LNCAP (cell line): ENCODE data around the gene UBR3.

Source experiments
- TF ChIP-seq, protein P1 (sequence below): fragments of 450-650 bp; IDR thresholded peaks from 2 replicates; pipeline ENCODE4 v1.5.1; 2017; ENCODE audit warnings: mild to moderate bottlenecking

Gene UBR3

DNA sequence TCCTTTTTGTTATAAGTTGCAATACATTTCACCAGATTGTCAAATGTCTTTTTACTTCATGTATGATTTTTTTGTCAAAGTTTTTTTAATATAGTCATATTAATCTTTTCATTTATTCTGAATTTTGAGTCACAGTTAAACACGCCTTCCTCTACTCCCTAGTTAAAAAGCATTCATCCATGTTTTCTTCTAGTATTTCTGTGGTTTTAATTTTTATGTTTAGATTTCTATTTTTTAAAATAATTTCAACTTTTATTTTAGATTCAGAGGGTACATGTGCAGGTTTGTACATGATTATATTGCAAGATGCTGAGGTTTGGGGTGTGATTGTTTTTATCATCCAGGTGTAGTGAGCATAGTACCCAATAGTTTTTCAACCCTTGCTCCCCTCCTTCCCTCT lies 204.0 kb downstream of the UBR3 start:
- TF ChIP-seq, protein P1, sequence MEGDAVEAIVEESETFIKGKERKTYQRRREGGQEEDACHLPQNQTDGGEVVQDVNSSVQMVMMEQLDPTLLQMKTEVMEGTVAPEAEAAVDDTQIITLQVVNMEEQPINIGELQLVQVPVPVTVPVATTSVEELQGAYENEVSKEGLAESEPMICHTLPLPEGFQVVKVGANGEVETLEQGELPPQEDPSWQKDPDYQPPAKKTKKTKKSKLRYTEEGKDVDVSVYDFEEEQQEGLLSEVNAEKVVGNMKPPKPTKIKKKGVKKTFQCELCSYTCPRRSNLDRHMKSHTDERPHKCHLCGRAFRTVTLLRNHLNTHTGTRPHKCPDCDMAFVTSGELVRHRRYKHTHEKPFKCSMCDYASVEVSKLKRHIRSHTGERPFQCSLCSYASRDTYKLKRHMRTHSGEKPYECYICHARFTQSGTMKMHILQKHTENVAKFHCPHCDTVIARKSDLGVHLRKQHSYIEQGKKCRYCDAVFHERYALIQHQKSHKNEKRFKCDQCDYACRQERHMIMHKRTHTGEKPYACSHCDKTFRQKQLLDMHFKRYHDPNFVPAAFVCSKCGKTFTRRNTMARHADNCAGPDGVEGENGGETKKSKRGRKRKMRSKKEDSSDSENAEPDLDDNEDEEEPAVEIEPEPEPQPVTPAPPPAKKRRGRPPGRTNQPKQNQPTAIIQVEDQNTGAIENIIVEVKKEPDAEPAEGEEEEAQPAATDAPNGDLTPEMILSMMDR: no peak

DNA sequence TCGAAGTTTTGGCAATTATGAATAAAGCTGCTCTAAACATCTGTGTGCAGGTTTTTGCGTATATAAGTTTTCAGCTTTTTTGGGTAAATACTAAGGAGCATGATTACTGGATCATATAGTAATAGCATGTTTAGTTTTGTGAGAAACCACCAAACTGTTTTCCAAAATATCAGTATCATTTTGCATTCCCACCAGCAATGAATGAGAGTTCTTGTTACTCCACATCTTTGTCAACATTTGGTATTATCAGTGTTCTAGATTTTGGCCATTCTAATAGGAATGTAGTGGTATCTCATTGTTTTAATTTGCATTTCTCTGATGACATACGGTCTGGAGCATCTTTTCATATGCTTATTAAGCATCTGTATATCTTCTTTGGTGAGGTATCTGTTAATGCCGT lies 207.3 kb downstream of the UBR3 start:
- TF ChIP-seq, protein P1: no peak

DNA sequence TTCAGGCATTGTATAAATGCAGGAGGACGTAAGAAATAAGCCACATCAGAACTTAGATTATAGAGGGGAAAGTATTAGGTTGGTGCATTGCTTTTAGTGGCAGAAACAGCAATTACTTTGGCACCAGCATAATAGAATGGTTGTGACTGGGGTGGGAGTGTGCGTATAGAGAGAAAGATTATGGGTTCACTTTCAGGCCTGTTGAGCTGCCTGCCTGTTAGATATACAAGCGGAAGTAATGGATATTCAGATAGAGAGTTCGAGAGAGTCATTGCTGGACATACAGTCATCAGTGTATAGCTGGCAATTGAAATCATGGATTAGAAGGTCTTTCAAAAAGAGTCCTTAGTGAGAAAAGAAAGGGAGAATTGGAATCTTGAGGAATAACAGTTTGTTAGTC lies 211.5 kb downstream of the UBR3 start:
- TF ChIP-seq, protein P1: no peak

DNA sequence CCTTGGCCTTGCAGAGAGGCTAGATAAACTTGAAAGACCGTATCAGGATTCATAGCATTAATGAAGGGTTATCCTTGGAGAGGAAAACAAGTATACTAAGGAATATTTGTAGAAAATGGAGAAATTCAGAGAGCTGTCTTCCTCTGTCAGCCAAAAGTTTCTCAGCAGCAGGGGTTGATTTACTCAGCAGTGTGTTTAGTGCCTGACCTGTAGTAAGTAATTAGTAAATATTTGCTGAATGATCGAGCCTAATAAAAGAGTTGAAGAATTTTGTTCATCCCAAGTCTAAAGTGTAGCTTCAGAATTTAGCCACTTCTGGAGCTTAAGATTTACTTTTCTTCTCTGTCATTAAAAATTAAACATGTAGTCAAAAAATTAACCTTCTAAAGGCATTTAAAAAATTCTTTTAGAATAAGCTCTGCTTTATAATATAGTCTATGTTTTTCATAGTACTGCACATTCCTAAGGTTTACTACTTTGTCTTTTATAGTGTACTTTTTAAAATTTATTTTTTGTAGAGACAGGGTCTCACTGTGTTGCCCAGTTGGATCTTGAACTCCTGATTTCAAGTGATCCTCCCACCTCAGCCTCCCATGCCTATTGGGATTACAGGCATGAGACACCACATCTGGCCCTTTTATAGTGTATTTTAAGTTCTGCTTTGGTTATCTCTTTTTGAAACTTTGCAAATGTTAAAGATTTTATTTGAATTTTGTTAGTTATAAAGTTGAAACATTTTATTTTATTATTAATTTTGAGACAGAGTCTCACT lies 212.3 kb downstream of the UBR3 start:
- TF ChIP-seq, protein P1: no peak

DNA sequence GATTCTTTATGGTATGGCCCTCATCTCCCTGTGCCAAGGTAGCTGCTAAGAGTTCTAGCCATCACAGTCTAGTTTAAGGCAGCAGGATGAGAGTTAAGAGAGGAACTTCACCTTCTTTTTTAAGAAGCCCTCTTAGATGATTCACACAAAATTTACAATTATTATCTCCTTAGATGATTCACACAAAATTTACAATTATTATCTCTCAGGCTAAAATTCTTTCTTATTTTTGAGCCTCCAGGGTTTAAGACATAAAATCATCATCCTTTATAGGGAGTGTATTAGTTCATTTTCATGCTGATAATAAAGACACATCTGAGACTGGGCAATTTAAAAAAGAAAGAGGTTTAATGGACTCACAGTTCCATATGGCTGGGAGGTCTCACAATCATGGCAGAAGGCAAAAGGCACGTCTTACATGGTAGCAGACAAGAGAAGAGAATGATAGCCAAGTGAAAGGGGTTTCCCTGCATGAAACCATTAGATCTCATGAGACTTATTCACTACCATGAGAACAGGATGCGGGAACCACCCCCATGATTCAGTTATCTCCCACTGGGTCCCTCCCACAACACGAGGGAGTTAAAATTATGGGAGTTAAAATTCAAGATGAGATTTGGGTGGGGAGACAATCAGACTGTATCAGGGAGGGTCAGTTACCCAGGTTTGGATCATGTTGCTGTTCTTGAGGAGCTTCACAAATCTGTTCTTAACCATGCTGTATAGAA lies 217.7 kb downstream of the UBR3 start:
- TF ChIP-seq, protein P1: no peak

DNA sequence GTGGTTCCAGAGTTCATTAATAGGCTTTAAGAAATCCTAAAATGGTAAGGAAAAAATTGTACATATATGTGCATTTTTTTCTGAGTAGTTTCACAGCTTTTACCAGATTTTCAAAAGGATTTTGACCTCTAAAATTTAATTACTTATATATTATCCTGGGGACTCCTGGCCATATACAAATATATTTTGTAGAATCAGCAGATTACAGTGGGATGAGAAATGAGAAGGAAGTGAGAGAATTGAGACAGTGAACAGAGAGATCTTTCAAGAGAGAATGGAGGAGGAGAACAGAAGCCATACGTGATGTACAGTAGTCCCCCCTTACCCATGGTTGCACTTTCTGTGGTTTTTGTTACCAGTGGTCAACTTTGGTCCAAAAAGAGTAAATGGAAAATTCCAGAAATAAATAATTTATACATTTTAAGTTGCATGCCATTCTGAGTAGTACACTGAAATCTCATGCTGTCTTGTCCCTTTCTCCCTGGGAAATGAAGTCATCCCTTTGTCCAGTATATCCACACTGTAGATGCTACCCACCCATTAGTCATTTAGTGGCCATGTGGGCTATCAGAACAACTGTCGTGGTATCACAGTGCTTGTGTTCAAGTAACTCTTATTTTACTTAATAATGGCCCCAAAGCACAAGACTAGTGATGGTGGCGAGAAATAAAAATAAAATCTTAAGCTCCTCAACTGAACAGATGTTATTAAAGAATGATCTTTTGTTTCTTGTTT lies 220.2 kb downstream of the UBR3 start:
- TF ChIP-seq, protein P1: no peak

DNA sequence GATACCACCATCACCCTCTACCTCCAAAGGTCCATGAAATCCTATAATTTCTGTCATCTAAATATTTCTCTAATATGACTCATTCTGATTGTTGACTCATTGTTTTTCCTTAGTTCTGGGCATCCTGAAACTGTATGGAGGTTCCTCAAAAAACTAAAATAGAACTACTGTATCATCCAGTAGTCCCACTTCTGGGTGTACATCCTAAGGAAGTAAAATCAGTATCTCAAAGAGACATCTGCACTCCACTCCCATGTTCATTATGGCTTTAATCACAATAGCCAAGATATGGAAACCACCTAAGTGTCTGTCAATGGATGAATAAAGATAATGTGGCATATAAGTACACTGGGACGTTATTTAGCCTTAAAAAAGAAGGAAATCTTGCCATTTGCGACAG lies 224.9 kb downstream of the UBR3 start:
- TF ChIP-seq, protein P1: no peak
